CD4-positive, alpha-beta T cell treated with Interleukin-15 for 1 hour (primary cell): ENCODE measurements around the gene ARHGEF19.
"Not testable (repeated sequence)": the region's sequence is repeated elsewhere in the genome, so short reads cannot be mapped to it uniquely, and the experiment has no call there.

Experiments used
- DNase-seq: peaks from one replicate; pipeline ENCODE4 v3.0.0-alpha.2; 2020

Gene ARHGEF19

GRCh38 chr1:16178596-16179497, 33.6 kb downstream of the ARHGEF19 start:
- DNase-seq: no peak

DNA sequence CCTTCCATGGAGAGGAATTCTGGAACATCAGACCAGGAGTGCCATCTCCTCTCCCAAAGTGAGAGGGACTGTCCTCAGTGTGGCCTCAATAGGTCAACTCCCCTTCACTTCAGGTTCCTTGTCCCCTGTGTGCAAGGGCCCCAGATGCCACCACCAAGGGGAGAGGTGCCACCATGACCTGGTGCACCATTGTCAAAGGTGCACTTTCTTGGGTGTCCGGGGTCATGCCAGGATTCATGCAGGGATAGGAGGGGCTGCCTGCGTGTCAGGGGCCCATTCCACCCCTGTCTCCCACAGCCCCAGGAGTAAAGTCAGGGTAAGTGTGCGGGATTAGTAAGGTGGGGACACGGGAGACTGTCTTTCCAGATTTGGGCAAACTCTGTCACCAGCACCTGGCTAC, 35.1 kb downstream of the ARHGEF19 start:
- DNase-seq: no peak

DNA sequence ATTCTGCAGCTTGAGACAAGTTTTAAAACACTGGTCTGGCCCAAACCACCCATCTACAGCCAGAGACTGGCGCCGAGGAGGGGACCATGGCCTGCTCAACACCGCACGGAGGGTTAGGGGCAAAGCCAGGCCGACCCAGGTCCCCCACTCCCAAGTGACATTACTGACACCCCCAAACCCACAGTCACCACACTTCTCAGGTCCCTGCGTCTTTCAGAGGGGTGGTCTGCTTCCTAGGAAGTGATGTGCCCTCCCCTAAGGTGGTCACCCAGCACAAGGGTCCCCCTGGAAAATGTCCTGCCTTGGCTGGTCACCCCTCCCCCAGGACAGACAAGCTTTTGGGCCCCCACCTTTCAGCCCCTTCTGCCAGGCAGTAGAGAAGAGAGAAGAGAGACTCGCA, 35.8 kb downstream of the ARHGEF19 start:
- no peak for DNase-seq

GRCh38 chr1:16175610-16176553, 36.6 kb downstream of the ARHGEF19 start:
- no peak for DNase-seq

DNA sequence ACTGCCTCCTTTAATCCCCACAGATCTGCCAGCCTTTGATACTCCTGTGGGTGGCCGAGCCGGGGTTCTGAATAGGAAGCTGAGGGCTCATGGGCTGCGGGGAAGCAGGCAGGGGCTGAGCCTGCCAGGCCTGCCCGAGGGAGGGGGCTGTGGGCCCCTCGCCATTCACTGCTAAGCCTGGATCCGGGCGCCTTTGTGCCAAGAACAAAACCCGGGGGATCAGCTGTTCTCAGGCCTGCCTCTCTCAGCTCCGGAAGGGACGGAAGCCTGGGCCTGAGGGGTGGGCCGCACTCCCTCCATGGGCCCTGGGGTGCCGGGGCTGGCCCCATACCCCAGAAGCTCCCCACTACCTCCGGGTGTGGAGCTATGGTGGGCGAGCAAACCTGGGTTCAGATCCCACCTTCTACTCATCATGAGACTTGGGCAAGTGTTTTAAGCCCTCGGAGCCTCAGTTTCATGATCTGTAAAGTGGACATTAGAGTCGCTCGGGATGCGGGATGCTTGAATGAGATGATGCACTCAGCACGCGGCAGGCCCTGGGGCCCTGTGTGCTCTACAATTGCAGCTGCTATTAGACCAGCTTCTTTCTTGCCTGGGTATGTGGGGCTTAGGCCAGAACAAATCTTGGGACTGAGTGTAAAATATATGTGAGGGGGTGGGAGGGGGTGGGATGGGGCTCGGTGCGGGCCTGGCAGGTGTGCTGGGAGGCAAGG, 37.4 kb downstream of the ARHGEF19 start:
- no peak for DNase-seq

DNA sequence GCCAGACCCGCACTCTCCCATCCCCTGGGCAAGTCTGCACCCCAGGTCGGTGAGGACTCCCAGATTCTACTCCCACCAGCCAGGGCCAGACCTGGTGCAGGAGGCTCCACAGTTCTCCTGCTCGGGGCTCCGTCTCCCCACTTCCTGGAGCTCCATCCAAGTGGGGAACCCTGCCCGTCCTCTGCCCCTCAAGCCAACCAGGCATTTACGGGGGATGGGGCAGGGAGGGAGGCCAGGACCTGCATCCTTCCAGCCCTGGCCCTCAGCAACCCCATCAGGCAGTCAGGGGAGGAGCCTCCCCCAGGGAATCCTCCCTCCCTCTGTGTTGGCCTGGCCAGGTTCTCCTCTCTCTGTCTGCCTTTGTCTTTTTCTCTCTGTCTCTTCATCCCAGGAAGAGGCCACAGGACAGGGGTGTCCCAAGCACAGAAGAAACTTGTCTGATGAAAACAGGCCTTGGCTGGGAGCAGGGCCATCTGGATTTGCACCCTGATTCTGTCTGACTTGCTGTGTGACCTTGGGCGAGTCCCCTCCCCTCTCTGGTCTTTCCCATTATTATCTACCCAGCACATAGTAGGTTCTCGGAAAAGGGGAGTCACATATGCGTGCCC, 38.1 kb downstream of the ARHGEF19 start:
- DNase-seq: no peak

DNA sequence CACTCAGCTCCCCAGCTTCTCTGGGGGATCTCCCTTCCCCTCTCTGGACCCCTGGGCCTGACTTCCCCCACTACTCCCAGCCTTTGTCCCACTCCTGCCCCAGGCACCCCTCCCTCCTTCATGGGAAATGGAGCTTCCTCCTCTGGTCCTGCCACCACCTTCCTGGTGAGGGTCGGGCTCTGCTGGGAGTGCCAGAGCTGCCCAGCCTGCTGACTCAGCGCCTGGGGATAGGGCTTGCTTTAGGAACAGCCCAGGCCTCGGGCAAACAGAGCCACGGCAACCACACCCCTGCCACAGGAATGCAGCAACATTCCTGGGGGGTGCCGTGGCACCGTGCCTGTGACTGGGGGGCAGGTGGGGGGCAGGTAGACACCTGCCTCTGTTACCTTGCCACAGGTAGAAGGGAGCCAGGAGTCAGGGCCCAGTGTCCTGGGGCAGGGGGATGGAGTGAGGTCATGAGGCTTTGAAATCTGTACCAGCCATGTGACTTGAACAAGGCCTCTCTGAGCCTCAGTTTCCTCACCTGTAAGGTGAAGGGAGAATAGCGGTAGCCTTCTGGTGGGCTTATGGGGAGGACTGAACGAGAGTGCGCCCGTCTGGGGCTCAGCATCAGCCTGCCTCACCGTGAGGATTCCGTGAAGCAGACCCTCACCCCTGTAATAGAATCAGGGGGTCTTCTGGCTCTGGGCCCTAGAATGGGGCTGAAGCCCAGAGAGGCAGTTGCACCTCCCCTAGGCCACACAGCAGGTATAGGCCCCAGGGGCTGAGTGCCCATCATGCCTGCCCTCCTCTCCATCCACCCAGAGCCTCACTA, 38.8 kb downstream of the ARHGEF19 start:
- DNase-seq: peak; percentile 44

DNA sequence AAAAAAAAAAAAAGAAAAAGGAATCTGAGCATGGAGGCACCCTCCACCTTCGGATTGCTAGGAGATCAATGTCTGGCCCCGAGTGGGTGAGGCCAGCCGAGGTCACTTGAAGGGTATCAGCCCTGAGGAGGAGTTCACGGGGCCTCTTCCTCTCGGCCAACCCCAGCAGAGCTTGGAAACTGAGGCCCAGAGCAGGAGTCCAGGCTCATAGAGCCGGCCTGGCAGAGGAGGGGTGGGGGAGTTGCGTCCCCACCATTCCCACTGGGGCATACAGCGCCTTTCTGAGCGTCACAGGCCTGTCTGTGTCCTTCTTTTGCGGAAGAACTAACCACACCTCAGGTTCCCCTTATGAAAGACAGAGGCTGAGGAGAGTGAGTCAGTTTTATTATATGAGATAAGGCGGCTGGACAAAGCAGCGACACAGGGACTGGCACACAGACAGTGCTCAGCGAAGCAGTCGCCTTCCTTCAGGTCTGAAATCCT, 39.4 kb downstream of the ARHGEF19 start:
- peak; percentile 47 for DNase-seq

- DNase-seq: no peak
Measured at GRCh38 chr1:16172218-16172830, 40.1 kb downstream of the ARHGEF19 start.

- no peak for DNase-seq
Measured at GRCh38 chr1:16171314-16172151, 40.9 kb downstream of the ARHGEF19 start.

GRCh38 chr1:16170283-16170673, 42.2 kb downstream of the ARHGEF19 start:
- DNase-seq: no peak

DNA sequence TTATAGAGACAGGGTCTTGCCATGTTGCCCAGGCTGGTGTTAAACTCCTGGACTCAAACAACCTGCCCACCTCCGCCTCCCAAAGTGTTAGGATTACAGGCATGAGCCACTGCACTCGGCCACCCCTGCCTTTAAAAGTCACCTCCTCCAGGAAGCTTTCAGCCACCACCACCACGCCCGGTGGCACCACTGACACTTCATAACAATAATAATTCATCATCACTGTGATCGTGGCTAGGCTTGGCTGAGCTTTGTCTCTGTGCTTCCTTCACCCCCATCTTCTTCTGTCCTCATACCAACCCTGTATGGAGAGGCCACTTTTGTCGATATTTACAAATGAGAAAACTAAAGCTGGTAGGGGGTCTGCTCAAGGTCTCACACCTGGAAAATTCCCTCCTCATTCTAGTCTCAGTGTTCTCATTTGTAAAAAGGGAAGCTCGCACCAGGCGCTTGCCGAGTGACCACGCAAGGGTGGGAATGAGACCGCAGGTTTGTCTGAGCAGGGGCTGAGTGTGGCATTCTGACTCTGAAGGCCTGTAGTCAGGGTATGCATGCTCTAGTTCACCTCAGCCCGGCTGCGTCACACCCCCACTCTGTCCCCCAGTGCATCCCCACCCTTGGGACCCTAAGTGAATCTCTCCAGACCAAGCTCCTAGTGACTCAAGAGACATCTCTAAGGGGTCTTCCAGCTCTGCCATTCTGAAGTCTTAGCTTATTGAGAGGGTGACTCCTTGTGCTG, 43.7 kb downstream of the ARHGEF19 start:
- DNase-seq: no peak

GRCh38 chr1:16168144-16168495, 44.3 kb downstream of the ARHGEF19 start:
- DNase-seq: not testable (repeated sequence)

DNA sequence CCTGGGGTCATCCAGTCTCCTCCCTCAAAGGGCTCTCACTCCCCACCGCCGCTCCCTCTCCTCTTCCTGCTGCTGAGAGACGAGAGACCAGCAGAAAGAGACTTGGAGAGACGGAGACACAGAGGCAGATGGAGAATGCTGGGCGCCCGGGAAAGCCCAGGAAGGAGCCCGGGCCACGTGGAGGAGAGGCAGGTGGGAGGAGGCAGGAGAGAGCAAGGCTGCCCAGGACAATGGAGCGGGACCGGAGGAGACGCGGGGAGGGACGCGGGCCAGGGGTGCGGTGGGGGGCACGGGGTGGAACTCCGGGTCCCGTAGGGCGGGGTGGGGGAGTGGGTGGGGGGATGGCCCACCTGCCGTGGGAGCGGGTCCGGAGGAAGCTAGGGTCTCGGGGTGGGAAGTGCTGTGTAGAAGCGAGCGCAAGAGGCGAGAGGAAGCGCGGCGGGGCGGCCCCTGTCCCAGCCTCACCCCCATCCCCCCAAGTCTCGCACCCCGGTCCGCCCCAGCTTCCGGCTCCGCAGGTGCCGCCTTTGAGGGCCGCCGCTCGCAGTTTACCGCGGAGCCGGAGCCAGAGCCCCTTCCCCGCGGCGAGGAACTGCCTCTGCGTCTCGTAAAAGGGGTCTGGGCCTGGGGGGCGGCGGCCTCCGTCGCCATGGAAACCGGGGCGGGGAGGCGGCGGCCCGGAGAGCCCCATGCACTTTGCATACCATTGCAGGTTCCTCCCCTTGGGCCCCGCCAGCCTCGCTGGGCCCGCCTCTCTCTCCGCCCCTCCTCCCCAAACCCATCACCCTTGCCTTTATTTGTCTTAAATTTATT, 44.9 kb downstream of the ARHGEF19 start:
- peak; percentile 76 for DNase-seq

DNA sequence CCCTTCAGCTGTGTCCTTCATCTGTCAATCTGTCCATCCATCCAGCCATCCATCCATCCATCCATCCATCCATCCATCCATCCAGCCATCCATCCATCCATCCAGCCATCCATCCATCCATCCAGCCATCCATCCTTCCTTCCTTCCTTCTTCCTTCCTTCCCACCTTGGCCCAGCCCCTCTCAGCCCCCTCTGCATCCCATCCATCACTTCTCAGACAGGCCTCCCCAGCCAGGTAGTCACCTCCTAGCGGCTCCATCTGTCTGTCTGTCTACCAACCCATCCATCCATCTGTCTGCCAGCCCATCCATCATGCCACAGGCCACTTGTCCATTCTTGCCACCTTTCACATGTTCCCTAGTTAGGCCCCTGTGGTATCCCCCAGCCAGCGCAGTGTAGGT, 46.3 kb downstream of the ARHGEF19 start:
- DNase-seq: no peak

DNA sequence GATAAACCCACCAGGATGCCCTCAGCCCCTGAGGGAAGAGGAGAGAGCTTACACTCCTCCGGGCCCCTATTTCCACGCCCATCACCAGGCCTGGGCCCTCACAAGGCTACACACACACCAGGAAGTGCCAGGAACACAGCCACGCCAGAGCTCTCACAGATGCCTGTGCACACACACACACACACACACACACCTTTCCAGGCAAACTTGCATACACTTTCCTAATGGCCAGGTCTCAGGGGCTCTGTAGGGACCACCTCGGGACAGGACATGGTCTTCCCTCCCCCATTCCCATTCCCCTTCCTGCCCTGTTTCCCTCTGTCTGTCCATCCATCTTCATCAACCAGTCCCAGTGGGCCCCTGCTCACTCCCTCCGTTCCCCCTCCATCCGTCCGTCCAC, 46.9 kb downstream of the ARHGEF19 start:
- no peak for DNase-seq

- no peak for DNase-seq
Measured at GRCh38 chr1:16165073-16165364, 47.4 kb downstream of the ARHGEF19 start.

DNA sequence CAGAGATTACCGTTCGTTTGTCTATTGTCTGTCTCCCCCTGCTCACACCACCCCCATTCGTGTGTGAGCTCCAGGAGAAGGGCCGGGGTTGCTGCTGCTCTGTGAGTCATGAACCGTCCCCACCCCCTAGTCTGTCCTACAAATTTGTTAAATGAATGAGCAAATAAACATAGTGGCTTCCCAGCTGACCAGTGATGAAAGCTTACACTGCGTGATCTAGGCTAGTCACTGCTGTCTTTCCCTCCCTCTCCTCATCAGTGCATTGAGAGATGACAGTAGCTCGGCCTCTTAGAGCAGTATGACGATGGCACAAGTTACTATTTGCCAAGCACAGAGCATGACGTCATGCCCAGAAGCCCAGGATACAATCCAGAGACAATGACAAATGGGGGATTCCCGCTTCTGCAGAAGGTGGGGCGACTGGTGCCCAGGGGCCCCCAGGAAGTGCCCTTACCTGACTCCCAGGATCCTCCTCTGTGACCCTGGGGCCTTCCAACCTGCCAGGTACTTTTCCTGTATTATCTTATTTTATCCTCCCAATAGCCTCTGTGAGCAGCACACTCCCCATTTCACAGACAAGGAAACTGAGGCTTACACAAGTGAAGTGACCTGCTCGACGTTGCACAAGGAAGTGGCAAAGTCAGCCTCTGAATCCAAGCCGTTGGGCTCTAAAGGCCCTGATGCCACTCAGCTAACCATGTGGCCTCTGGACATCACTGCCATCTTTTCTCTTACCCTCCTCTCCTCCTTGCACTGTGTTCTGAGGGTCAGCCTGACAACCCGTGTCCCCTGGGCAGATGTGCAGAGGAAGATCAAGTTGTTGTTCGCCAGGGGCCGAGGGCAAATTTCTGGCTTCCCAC, 48.0 kb downstream of the ARHGEF19 start:
- peak; percentile 21 for DNase-seq
